Measurements from ENCODE around the gene CENPV. TPM values are rescaled to one million over a fixed set of nuclear protein-coding genes. Genes with fewer than 3 reads are reported as not detected.

Gene CENPV
- total and polyA plus RNA-seq, 2 of the 13 experiments (the other 11 are each of a cell fraction or from before 2014, with no cell fraction given): 193 to 292 TPM

- TF ChIP-seq KDM5B (CRISPR knock-in tag; IDR thresholded peaks at IDR 0.05; ENCODE audit: borderline replicate concordance) (no peak; the same call in 1 of the 2 replicates), CREB1 (IDR thresholded peaks at IDR 0.05) (peak; percentile 91), CREB1 (CRISPR knock-in tag; IDR thresholded peaks at IDR 0.05) (peak; percentile 95), ZNF121 (CRISPR knock-in tag; IDR thresholded peaks at IDR 0.05) (0 out of 2 replicates have a peak, but pooled peaks have one; percentile 15), RARG (CRISPR knock-in tag; IDR thresholded peaks at IDR 0.05; ENCODE audit: low read depth) (no peak), SAFB2 (CRISPR knock-in tag; IDR thresholded peaks at IDR 0.05; ENCODE audit: borderline replicate concordance, low read depth) (no peak), MEIS2 (CRISPR knock-in tag; IDR thresholded peaks at IDR 0.05) (peak; percentile 56; the same call in 1 of the 2 replicates), DNMT3B (CRISPR knock-in tag; conservative IDR thresholded peaks at IDR 0.05) (no peak), MBD4 (IDR thresholded peaks at IDR 0.05; ENCODE audit: borderline replicate concordance, low read length) (no peak), NFE2 (CRISPR knock-in tag; IDR thresholded peaks at IDR 0.05) (no peak), ZBTB3 (CRISPR knock-in tag; IDR thresholded peaks at IDR 0.05; ENCODE audit: borderline replicate concordance, low read depth) (no peak), PHF8 (CRISPR knock-in tag; IDR thresholded peaks at IDR 0.05) (peak; percentile 63), ZNF782 (CRISPR knock-in tag; IDR thresholded peaks at IDR 0.05; ENCODE audit: borderline replicate concordance) (0 out of 2 replicates have a peak, but pooled peaks have one; percentile 51), RBFOX2 (IDR thresholded peaks at IDR 0.05; ENCODE audit: low read depth, low read length) (peak; percentile 84), SKIL (CRISPR knock-in tag; IDR thresholded peaks at IDR 0.05; ENCODE audit: borderline replicate concordance) (peak; percentile 57; the same call in 1 of the 2 replicates), WIZ (CRISPR knock-in tag; IDR thresholded peaks at IDR 0.05) (no peak), ZKSCAN8 (CRISPR knock-in tag; IDR thresholded peaks at IDR 0.05; ENCODE audit: borderline replicate concordance) (0 out of 2 replicates have a peak, but pooled peaks have one; percentile 25), ZNF703 (CRISPR knock-in tag; IDR thresholded peaks at IDR 0.05; ENCODE audit: borderline replicate concordance) (no peak; the same call in 1 of the 2 replicates), KDM4B (CRISPR knock-in tag; IDR thresholded peaks at IDR 0.05) (peak; percentile 87)
- TF ChIP-seq, protein P1, sequence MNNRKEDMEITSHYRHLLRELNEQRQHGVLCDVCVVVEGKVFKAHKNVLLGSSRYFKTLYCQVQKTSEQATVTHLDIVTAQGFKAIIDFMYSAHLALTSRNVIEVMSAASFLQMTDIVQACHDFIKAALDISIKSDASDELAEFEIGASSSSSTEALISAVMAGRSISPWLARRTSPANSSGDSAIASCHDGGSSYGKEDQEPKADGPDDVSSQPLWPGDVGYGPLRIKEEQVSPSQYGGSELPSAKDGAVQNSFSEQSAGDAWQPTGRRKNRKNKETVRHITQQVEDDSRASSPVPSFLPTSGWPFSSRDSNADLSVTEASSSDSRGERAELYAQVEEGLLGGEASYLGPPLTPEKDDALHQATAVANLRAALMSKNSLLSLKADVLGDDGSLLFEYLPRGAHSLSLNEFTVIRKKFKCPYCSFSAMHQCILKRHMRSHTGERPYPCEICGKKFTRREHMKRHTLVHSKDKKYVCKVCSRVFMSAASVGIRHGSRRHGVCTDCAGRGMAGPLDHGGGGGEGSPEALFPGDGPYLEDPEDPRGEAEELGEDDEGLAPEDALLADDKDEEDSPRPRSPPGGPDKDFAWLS (CRISPR knock-in tag; IDR thresholded peaks at IDR 0.05; ENCODE audit: borderline replicate concordance): no peak
- TF ChIP-seq, protein P2, sequence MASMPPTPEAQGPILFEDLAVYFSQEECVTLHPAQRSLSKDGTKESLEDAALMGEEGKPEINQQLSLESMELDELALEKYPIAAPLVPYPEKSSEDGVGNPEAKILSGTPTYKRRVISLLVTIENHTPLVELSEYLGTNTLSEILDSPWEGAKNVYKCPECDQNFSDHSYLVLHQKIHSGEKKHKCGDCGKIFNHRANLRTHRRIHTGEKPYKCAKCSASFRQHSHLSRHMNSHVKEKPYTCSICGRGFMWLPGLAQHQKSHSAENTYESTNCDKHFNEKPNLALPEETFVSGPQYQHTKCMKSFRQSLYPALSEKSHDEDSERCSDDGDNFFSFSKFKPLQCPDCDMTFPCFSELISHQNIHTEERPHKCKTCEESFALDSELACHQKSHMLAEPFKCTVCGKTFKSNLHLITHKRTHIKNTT (CRISPR knock-in tag; IDR thresholded peaks at IDR 0.05): no peak
These were observed 27.6 kb upstream of the CENPV start, which contains the start of gene UBB (continued) for GRCh38 chr17:16380640-16381495.

Data from HepG2 (cell line).